Measurements from ENCODE around the gene RPF1. TPM values are rescaled to one million over a fixed set of nuclear protein-coding genes. Genes with fewer than 3 reads are reported as not detected.
"Not testable (repeated sequence)": the region's sequence is repeated elsewhere in the genome, so short reads cannot be mapped to it uniquely, and the experiment has no call there.

The RPF1 gene
- total RNA-seq, 1 experiment from 2014 or later = 33.6 TPM

- H3K27ac Mint-ChIP-seq (ENCODE audit: unreplicated experiment); DNase-seq; intact Hi-C loops (cut with micrococcal nuclease; ENCODE audit: unreplicated experiment); H3K27me3 Mint-ChIP-seq (ENCODE audit: unreplicated experiment); H3K36me3 Mint-ChIP-seq (ENCODE audit: insufficient read depth, unreplicated experiment); H3K9me3 Mint-ChIP-seq (ENCODE audit: low read depth, unreplicated experiment); H3K4me3 Mint-ChIP-seq (ENCODE audit: low read depth, unreplicated experiment); CTCF ChIA-PET; BruUV-seq (replicated peaks); H3K4me1 Mint-ChIP-seq (ENCODE audit: low read depth, unreplicated experiment): not testable (repeated sequence)
Measured at GRCh38 chr1:84448704-84449103, 30.4 kb upstream of the RPF1 start.

DNA sequence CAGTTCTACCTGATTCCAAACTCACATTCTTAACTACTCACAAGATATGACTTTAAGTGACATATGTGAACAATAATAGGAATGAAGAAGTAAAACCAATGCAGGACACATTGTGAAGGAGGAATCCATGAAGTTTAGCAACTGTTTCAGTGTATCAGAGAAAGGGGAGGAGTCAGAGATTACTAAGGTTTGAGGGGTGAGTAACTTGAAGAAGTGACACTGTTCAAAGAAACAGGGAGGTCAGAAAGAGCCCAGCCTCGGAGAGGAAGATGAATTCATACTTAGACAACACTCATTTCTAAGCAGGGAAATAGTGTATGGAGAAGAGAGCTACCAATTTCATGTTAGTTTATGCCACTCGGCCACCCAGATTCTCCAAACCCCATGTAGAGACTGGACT lies 28.2 kb upstream of the RPF1 start:
- no peaks in the 10 kb centered on the region for H3K36me3 Mint-ChIP-seq (ENCODE audit: insufficient read depth, unreplicated experiment)
- intact Hi-C loops (cut with micrococcal nuclease; ENCODE audit: unreplicated experiment) = no loop called here
- BruUV-seq (replicated peaks) = no TSS peak
- no peak overlapping the region for H3K27ac Mint-ChIP-seq (ENCODE audit: unreplicated experiment)
- no peak overlapping the region for H3K4me3 Mint-ChIP-seq (ENCODE audit: low read depth, unreplicated experiment)
- CTCF ChIA-PET = interaction anchor here (0.7 kb wide), 1 partner anchor 780 kb away, joined by 3 read pairs; no protein-coding TSS in a partner anchor
- no peaks in the 10 kb centered on the region for H3K27me3 Mint-ChIP-seq (ENCODE audit: unreplicated experiment)
- no peak for DNase-seq
- H3K4me1 Mint-ChIP-seq (ENCODE audit: low read depth, unreplicated experiment) = no peaks in the 10 kb centered on the region
- no peaks in the 10 kb centered on the region for H3K9me3 Mint-ChIP-seq (ENCODE audit: low read depth, unreplicated experiment)
- TF ChIP-seq, protein P1, sequence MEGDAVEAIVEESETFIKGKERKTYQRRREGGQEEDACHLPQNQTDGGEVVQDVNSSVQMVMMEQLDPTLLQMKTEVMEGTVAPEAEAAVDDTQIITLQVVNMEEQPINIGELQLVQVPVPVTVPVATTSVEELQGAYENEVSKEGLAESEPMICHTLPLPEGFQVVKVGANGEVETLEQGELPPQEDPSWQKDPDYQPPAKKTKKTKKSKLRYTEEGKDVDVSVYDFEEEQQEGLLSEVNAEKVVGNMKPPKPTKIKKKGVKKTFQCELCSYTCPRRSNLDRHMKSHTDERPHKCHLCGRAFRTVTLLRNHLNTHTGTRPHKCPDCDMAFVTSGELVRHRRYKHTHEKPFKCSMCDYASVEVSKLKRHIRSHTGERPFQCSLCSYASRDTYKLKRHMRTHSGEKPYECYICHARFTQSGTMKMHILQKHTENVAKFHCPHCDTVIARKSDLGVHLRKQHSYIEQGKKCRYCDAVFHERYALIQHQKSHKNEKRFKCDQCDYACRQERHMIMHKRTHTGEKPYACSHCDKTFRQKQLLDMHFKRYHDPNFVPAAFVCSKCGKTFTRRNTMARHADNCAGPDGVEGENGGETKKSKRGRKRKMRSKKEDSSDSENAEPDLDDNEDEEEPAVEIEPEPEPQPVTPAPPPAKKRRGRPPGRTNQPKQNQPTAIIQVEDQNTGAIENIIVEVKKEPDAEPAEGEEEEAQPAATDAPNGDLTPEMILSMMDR (IDR thresholded peaks at IDR 0.05; ENCODE audit: unreplicated experiment) = no peak

- H3K9me3 Mint-ChIP-seq (ENCODE audit: low read depth, unreplicated experiment) = no peaks in the 10 kb centered on the region
- H3K27me3 Mint-ChIP-seq (ENCODE audit: unreplicated experiment) = no peaks in the 10 kb centered on the region
- no peak overlapping the region for H3K27ac Mint-ChIP-seq (ENCODE audit: unreplicated experiment)
- no peak overlapping the region for H3K4me3 Mint-ChIP-seq (ENCODE audit: low read depth, unreplicated experiment)
- TF ChIP-seq, protein P1 (IDR thresholded peaks at IDR 0.05; ENCODE audit: unreplicated experiment) = no peak
- no peak for DNase-seq
- no TSS peak for BruUV-seq (replicated peaks)
- intact Hi-C loops (cut with micrococcal nuclease; ENCODE audit: unreplicated experiment) = no loop called here
- H3K36me3 Mint-ChIP-seq (ENCODE audit: insufficient read depth, unreplicated experiment) = no peaks in the 10 kb centered on the region
- H3K4me1 Mint-ChIP-seq (ENCODE audit: low read depth, unreplicated experiment) = no peaks in the 10 kb centered on the region
- CTCF ChIA-PET = no interaction called here
Measured at GRCh38 chr1:84452436-84452835, 26.6 kb upstream of the RPF1 start.

- Mint-ChIP-seq H3K27ac (ENCODE audit: unreplicated experiment) (no peak overlapping the region), H3K9me3 (ENCODE audit: low read depth, unreplicated experiment) (no peaks in the 10 kb centered on the region), H3K36me3 (ENCODE audit: insufficient read depth, unreplicated experiment) (no peaks in the 10 kb centered on the region), H3K4me1 (ENCODE audit: low read depth, unreplicated experiment) (no peaks in the 10 kb centered on the region), H3K4me3 (ENCODE audit: low read depth, unreplicated experiment) (no peak overlapping the region), H3K27me3 (ENCODE audit: unreplicated experiment) (no peaks in the 10 kb centered on the region)
- intact Hi-C loops (cut with micrococcal nuclease; ENCODE audit: unreplicated experiment) = no loop called here
- TF ChIP-seq, protein P1 (IDR thresholded peaks at IDR 0.05; ENCODE audit: unreplicated experiment) = no peak
- no TSS peak for BruUV-seq (replicated peaks)
- CTCF ChIA-PET = no interaction called here
- DNase-seq = no peak
Measured at GRCh38 chr1:84462118-84462517, 16.9 kb upstream of the RPF1 start.

DNA sequence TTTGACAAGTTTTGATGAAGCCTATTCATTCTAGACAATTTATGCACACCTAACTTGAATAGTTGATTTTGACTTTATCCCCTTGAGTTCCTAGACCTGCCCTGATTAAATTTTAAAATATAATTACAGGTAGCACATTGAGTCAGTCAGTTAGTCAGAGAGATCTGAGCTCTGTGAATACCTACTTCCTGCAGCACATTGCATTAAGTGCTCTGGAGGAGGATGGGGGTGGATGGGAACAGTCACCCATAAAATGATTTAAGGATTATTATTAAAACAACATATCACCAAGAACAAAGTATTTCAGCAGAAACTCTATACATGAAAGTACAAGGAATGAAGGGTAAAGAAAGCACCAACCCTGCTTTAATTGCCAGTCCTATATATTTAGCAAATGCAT lies 11.8 kb upstream of the RPF1 start:
- H3K4me3 Mint-ChIP-seq (ENCODE audit: low read depth, unreplicated experiment) = no peak overlapping the region
- CTCF ChIA-PET = interaction anchor here (0.6 to 2.0 kb wide), 2 partner anchors 10 to 17 kb away, joined by 3 to 5 read pairs; no protein-coding TSS in a partner anchor
- H3K27ac Mint-ChIP-seq (ENCODE audit: unreplicated experiment) = no peak overlapping the region
- intact Hi-C loops (cut with micrococcal nuclease; ENCODE audit: unreplicated experiment) = no loop called here
- no peaks in the 10 kb centered on the region for H3K4me1 Mint-ChIP-seq (ENCODE audit: low read depth, unreplicated experiment)
- H3K9me3 Mint-ChIP-seq (ENCODE audit: low read depth, unreplicated experiment) = no peaks in the 10 kb centered on the region
- H3K36me3 Mint-ChIP-seq (ENCODE audit: insufficient read depth, unreplicated experiment) = no peaks in the 10 kb centered on the region
- no peak for DNase-seq
- TF ChIP-seq, protein P1 (IDR thresholded peaks at IDR 0.05; ENCODE audit: unreplicated experiment) = no peak
- H3K27me3 Mint-ChIP-seq (ENCODE audit: unreplicated experiment) = no peaks in the 10 kb centered on the region
- BruUV-seq (replicated peaks) = no TSS peak

All from Calu3 (cell line).